ENCODE data around the gene ALKBH3.

Gene ALKBH3

GRCh38 chr11:43916621-43917020 is 36.0 kb downstream of the ALKBH3 start:
- in situ Hi-C loops (cut with MboI; ENCODE audit: low sequenced_read_pairs, unreplicated experiment) = no loop called here

DNA sequence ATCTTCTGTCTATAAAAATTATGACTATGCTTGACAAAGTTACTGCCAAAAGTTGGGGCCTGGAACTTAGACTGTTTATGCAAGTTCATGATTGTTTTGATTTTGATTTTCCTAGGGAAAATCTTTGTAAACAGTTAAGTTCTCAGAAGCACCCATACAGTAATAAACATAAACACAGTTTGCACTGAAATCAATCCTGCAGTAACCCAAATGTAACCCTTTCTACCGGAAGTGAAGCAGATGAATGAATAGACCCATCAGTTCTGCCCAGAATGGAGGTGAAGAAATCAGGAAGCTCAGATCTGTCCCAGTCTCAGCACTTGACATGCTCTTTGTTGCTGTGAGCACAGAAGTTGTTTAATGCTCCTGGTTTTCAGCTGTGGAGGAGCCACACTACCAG is 37.2 kb downstream of the ALKBH3 start:
- TF ChIP-seq CTCF (IDR thresholded peaks at IDR 0.05; ENCODE audit: borderline replicate concordance, control extremely low read depth, extremely low read depth, insufficient read depth, missing control alignments) = no peak
- DNase-seq (ENCODE audit: low spot score) = no peak
- in situ Hi-C loops (cut with MboI; ENCODE audit: low sequenced_read_pairs, unreplicated experiment) = no loop called here

More at GRCh38 chr11:43916621-43917020, 36.0 kb downstream of the ALKBH3 start:
- TF ChIP-seq CTCF (IDR thresholded peaks at IDR 0.05; ENCODE audit: borderline replicate concordance, control extremely low read depth, extremely low read depth, insufficient read depth, missing control alignments) = no peak
- no peak for DNase-seq (ENCODE audit: low spot score)

- no peak for DNase-seq (ENCODE audit: low spot score)
- no peak for TF ChIP-seq CTCF (IDR thresholded peaks at IDR 0.05; ENCODE audit: borderline replicate concordance, control extremely low read depth, extremely low read depth, insufficient read depth, missing control alignments)
- in situ Hi-C loops (cut with MboI; ENCODE audit: low sequenced_read_pairs, unreplicated experiment) = no loop called here
Measured at GRCh38 chr11:43918662-43919061, 38.0 kb downstream of the ALKBH3 start.

- in situ Hi-C loops (cut with MboI; ENCODE audit: low sequenced_read_pairs, unreplicated experiment) = no loop called here
- TF ChIP-seq CTCF (IDR thresholded peaks at IDR 0.05; ENCODE audit: borderline replicate concordance, control extremely low read depth, extremely low read depth, insufficient read depth, missing control alignments) = no peak
- no peak for DNase-seq (ENCODE audit: low spot score)
Measured at GRCh38 chr11:43919852-43920597, 39.4 kb downstream of the ALKBH3 start.

DNA sequence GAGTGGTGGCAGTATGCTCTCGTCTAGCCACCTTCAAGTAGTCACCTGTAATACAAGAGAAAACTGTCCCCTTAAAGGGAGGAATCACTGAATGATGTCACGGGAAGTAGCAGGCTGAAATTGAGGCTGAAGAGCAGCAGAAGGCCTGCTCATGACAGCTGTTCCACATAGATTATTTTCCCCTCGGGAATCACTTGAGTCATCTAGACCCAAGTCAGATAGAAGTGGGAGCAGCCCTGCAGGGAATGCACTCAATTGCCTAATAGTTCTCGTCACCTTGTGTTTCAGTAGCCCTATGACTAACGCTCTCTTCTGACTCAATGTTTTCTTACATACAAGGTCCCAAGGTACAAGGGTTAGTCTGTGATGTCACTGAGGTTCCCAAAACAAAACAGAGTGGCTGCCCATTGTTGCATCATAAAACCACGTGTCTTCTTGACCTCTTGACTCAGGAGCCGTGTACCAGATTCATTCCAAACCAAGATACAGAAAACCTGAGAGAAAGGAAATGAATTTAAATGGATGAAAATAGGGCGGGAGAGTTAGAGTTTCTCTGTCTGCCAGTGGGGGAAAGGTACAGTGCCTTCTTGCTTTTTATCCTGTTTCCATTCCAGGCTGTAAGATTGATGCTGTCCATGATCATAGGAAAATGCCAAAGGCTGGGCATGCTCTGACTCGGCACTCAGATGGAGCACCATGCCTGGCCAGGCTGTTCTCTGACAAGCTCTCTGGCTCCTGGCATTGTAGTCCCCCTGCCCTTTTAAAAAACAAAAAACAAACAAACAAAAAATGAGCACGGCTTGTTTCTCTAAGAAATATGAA is 40.2 kb downstream of the ALKBH3 start:
- in situ Hi-C loops (cut with MboI; ENCODE audit: low sequenced_read_pairs, unreplicated experiment) = no loop called here
- TF ChIP-seq CTCF (IDR thresholded peaks at IDR 0.05; ENCODE audit: borderline replicate concordance, control extremely low read depth, extremely low read depth, insufficient read depth, missing control alignments) = no peak
- no peak for DNase-seq (ENCODE audit: low spot score)

DNA sequence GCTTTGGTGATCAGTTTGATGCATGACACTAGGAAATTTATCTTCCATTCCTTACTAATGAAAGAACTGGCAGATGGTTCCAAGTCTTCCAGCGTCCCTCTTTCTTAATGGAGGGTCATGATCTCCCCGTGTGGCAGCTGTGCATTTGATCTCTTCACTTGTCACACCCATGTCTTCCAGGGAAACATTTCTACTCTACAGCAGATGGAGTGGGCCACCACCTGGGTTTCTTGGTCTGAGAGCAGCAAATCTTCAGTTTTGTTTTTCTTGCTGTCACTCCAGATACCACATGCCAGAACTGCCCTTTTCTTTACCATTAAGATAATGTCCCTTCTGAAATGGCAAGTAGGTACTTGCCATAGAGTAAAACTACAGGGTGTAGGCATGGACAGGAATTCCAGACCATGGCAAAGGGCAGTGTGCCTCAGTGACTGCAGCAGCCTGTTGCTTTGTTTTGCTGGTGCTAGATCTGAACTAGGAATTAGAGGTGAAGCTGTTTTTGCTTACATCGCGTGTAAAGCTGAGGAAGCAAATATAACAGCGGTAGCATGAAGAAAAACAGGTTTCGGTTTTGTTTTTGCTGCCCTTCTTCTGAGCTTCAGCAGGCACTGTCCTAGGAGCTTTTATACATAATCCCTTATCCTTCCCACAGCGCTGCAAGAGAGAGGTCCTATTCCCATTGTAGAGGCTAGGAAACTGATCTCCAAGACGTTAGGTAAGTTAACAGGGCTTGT is 41.1 kb downstream of the ALKBH3 start:
- DNase-seq (ENCODE audit: low spot score) = no peak
- in situ Hi-C loops (cut with MboI; ENCODE audit: low sequenced_read_pairs, unreplicated experiment) = no loop called here
- TF ChIP-seq CTCF (IDR thresholded peaks at IDR 0.05; ENCODE audit: borderline replicate concordance, control extremely low read depth, extremely low read depth, insufficient read depth, missing control alignments) = no peak
